MM.1S (cell line): ENCODE data around the gene SVOP.
A peak's percentile ranks its signal among the peaks of the same experiment; 100 is the strongest.

Source experiments
- DNase-seq: peaks from one replicate; pipeline ENCODE4 v3.0.0-alpha.2; 2015
- H2AFZ ChIP-seq: fragments of 300-600 bp; sonication (generic); 2 replicates; pipeline ENCODE4 v1.6.0; 2016; ENCODE audit warnings: antibody characterized with exemption, low read length
- H3F3A ChIP-seq: fragments of 300-600 bp; sonication (generic); 2 replicates; pipeline ENCODE4 v1.6.1; 2016; ENCODE audit warnings: mild to moderate bottlenecking, antibody characterized with exemption, low read length, moderate library complexity, mixed read lengths; ENCODE audit not compliant: insufficient read depth
- H3K27ac ChIP-seq: fragments of 300-600 bp; sonication (generic); 2 replicates; pipeline ENCODE4 v1.5.1; 2016; ENCODE audit warnings: mild to moderate bottlenecking, low read length
- H3K27me3 ChIP-seq: fragments of 300-600 bp; sonication (generic); replicated peaks from 2 replicates; pipeline ENCODE4 v1.6.0; 2016; ENCODE audit warnings: low read length; ENCODE audit not compliant: insufficient read depth
- H3K36me3 ChIP-seq: fragments of 300-600 bp; sonication (generic); replicated peaks from 2 replicates; pipeline ENCODE4 v1.6.1; 2016; ENCODE audit warnings: mild to moderate bottlenecking, low read length, mixed read lengths; ENCODE audit not compliant: insufficient read depth
- H3K4me1 ChIP-seq: fragments of 300-600 bp; sonication (generic); 2 replicates; pipeline ENCODE4 v1.6.1; 2016; ENCODE audit warnings: low read length, mixed read lengths
- H3K4me2 ChIP-seq: fragments of 300-600 bp; sonication (generic); 2 replicates; pipeline ENCODE4 v1.6.0; 2016; ENCODE audit warnings: low read depth, low read length
- H3K4me3 ChIP-seq: fragments of 300-600 bp; sonication (generic); 2 replicates; pipeline ENCODE4 v1.5.1; 2016; ENCODE audit warnings: low read length, mixed read lengths
- H3K79me2 ChIP-seq: fragments of 300-600 bp; sonication (generic); 2 replicates; pipeline ENCODE4 v1.6.1; 2016; ENCODE audit warnings: mixed run types, low read length, mixed read lengths
- H3K9ac ChIP-seq: fragments of 300-600 bp; sonication (generic); 2 replicates; pipeline ENCODE4 v1.6.1; 2016; ENCODE audit warnings: low read length, mixed read lengths
- H3K9me2 ChIP-seq: fragments of 300-600 bp; sonication (generic); replicated peaks from 2 replicates; pipeline ENCODE4 v1.6.1; 2016; ENCODE audit warnings: mild to moderate bottlenecking, low read length, mixed read lengths; ENCODE audit not compliant: insufficient read depth
- H3K9me3 ChIP-seq: fragments of 300-600 bp; sonication (generic); replicated peaks from 2 replicates; pipeline ENCODE4 v1.6.1; 2016; ENCODE audit warnings: mild to moderate bottlenecking, low read length, mixed read lengths; ENCODE audit not compliant: insufficient read depth
- H4K20me1 ChIP-seq: fragments of 300-600 bp; sonication (generic); 2 replicates; pipeline ENCODE4 v1.6.1; 2016; ENCODE audit warnings: mild to moderate bottlenecking, low read length, moderate library complexity, mixed read lengths; ENCODE audit not compliant: insufficient read depth
- EZH2 ChIP-seq: fragments of 300-600 bp; sonication (generic); optimal IDR thresholded peaks from 2 replicates; pipeline ENCODE3; 2017; ENCODE audit warnings: low read depth, mild to moderate bottlenecking, antibody characterized with exemption, low read length, mixed read lengths
- EZH2phosphoT487 ChIP-seq: fragments of 300-600 bp; sonication (generic); IDR thresholded peaks from 2 replicates; pipeline ENCODE4 v1.6.1; 2018; ENCODE audit warnings: antibody characterized with exemption, low read length
- TF ChIP-seq, protein P1 (sequence below): fragments of 300-600 bp; sonication (generic); IDR thresholded peaks from 2 replicates; pipeline ENCODE4 v1.5.1; 2016; ENCODE audit warnings: antibody characterized with exemption, low read length, mixed read lengths

SVOP gene

GRCh38 chr12:108895220-108895802 lies 125.6 kb downstream of the SVOP start:
- H3K4me3 ChIP-seq: no peak overlapping the region
- H3K4me2 ChIP-seq: no peak overlapping the region
- H3K9ac ChIP-seq: no peak overlapping the region
- no peaks in the 10 kb centered on the region for H3K4me1 ChIP-seq
- H3K9me3 ChIP-seq: no peaks in the 10 kb centered on the region
- H3K27me3 ChIP-seq: no peaks in the 10 kb centered on the region
- H3K9me2 ChIP-seq: no peaks in the 10 kb centered on the region
- H3K36me3 ChIP-seq: no peaks in the 10 kb centered on the region
- no peak overlapping the region for H2AFZ ChIP-seq
- no peak overlapping the region for H3K27ac ChIP-seq
- H4K20me1 ChIP-seq: no peaks in the 10 kb centered on the region
- H3K79me2 ChIP-seq: no peaks in the 10 kb centered on the region
- H3F3A ChIP-seq: no peaks in the 10 kb centered on the region
- TF ChIP-seq, protein P1, sequence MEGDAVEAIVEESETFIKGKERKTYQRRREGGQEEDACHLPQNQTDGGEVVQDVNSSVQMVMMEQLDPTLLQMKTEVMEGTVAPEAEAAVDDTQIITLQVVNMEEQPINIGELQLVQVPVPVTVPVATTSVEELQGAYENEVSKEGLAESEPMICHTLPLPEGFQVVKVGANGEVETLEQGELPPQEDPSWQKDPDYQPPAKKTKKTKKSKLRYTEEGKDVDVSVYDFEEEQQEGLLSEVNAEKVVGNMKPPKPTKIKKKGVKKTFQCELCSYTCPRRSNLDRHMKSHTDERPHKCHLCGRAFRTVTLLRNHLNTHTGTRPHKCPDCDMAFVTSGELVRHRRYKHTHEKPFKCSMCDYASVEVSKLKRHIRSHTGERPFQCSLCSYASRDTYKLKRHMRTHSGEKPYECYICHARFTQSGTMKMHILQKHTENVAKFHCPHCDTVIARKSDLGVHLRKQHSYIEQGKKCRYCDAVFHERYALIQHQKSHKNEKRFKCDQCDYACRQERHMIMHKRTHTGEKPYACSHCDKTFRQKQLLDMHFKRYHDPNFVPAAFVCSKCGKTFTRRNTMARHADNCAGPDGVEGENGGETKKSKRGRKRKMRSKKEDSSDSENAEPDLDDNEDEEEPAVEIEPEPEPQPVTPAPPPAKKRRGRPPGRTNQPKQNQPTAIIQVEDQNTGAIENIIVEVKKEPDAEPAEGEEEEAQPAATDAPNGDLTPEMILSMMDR: no peak
- no peak for TF ChIP-seq EZH2phosphoT487
- TF ChIP-seq EZH2: no peak
- no peak for DNase-seq

DNA sequence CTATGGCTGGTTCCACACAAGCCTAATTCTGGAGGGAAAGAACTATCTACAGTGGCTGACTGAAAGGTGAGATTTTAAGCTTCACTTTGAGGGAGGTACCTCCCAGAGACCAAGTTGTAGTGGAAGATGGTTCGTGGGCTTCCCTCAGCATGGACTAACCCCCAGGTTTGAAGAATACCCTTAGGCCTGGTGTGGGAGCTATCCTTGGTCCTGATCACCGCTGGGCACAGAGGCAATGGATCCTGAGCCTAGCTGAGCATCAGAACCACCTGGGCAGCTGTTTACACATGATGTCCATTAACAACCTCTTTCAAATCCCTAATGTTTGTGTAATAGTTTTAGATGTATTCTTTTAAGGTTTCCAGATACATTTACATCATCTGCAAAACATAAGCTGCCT lies 130.7 kb downstream of the SVOP start:
- TF ChIP-seq EZH2phosphoT487 (no peak), EZH2 (no peak)
- TF ChIP-seq, protein P1: no peak
- H4K20me1 ChIP-seq: no peaks in the 10 kb centered on the region
- no peaks in the 10 kb centered on the region for H3K4me1 ChIP-seq
- H3K27me3 ChIP-seq: no peaks in the 10 kb centered on the region
- H3K36me3 ChIP-seq: no peaks in the 10 kb centered on the region
- no peak overlapping the region for H3K27ac ChIP-seq
- H3K9me3 ChIP-seq: no peaks in the 10 kb centered on the region
- no peak overlapping the region for H3K9ac ChIP-seq
- no peaks in the 10 kb centered on the region for H3K9me2 ChIP-seq
- no peak overlapping the region for H2AFZ ChIP-seq
- H3K4me2 ChIP-seq: no peak overlapping the region
- no peaks in the 10 kb centered on the region for H3K79me2 ChIP-seq
- no peak overlapping the region for H3K4me3 ChIP-seq
- no peaks in the 10 kb centered on the region for H3F3A ChIP-seq
- peak; percentile 15 for DNase-seq

- Histone ChIP-seq H3K27ac (no peak overlapping the region), H4K20me1 (no peaks in the 10 kb centered on the region), H3K9me3 (no peaks in the 10 kb centered on the region), H3K9ac (no peak overlapping the region), H3F3A (no peaks in the 10 kb centered on the region), H3K36me3 (no peaks in the 10 kb centered on the region), H3K9me2 (no peaks in the 10 kb centered on the region), H2AFZ (no peak overlapping the region), H3K4me1 (no peaks in the 10 kb centered on the region), H3K4me3 (no peak overlapping the region), H3K79me2 (no peaks in the 10 kb centered on the region), H3K4me2 (no peak overlapping the region), H3K27me3 (no peaks in the 10 kb centered on the region)
- no peak for DNase-seq
- TF ChIP-seq, protein P1: no peak
- TF ChIP-seq EZH2phosphoT487 (no peak), EZH2 (no peak)
These were observed 132.8 kb downstream of the SVOP start for GRCh38 chr12:108888031-108888430.
